Raji (cell line): ENCODE results near the gene CYP46A1.

ENCODE experiments used
- POLR2A ChIP-seq: IDR thresholded peaks from 2 replicates; pipeline ENCODE4 v1.6.1; 2011; ENCODE audit warnings: low read depth, low read length, control low read depth; ENCODE audit not compliant: insufficient read depth

The CYP46A1 gene

DNA sequence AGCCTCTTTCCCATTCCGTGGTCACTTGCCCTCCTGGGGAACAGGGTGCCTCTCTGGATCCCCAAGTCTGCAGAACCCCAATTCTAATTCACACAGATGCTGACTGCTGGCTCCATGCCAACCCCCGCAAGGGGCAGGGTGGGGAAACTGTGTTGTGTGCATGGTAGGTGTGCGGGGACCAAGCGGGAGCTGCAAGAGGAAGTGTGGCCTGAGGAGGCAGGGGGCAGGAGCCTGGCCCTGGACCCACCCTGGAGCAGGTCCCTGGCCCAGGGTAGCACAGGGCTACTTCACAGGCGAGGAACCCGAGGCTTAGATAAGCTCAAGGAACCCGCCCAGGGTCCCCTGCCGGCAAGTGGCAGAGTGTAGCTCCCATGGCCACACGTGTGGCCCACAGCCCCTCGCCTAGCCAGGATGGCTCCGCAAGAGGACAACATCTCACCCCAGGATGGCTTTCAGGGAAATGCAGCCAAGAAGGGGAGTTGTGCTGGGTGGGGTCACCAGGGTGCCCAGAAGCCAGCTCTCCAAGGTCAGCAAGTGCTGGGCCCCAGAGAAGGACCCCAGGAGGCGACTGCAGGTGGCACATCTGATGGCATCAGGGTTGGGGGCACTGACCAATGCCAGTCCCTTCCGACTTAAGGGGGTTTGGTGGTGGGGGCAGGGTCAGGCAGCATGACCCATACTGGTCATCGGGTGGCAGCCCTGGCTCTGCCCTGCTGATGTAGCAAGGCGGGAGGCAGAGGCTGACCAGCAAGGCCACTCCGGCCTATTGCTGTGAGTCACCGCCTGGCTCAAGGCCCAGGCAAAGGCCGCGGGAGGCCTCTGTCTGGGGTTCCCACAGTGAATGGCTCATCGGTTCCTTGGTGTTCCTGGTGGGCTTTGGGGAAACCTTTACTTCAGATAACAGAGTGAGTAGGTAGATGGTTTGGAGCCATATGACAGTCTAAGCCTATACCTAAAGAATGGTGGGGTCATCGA, 71.8 kb downstream of the CYP46A1 start:
- TF ChIP-seq POLR2A = no peak

DNA sequence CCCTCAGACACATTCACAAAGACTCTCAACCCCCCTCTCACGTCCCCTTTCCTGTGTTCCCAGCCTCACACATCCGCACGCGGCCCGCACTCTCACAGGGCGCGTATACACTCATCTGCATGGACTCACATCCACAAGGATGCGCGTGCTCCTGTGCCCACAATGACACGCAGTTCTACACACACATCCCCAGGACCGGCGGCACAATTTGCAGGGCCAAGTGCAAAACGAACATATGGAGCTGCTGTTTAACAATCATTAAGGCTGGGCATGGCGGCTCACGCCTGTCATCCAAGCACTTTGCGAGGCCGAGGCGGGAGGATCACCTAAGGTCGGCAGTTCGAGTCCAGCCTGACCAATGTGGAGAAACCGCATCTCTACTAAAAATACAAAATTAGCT, 72.7 kb downstream of the CYP46A1 start:
- no peak for TF ChIP-seq POLR2A

DNA sequence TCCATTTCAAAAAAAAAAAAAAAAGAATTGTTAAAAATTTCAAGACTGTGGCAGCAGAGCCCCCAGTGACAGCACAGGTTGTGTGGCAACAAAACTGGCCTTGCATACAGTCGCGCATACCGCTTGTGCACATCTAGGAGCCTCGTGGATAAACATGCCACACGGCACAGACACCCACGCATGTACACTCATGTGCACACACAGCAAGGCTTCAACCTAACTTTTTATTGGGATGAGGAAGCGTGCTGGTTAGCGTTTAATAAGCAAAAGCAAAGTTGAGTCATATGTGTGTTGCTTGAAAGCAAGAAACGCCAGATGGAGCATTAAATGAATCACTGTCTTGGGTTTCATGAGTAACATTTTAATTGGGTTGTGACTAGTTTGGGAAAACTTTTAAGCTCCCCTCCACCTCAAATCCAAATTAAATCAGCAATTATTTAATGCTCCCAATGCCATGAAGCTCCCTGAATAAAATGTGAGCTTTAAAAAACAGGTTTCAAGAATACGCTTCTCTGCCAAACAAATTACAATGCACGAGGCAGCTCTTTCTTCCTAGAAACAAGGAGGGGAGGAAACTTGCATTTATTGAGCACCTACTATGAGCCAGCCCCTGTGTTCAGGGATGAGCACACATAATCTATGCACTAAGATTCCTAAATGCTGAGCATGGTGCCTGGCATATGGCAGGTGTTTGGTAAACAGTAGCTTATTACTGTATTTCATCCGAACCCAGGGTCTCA, 73.4 kb downstream of the CYP46A1 start:
- no peak for TF ChIP-seq POLR2A

DNA sequence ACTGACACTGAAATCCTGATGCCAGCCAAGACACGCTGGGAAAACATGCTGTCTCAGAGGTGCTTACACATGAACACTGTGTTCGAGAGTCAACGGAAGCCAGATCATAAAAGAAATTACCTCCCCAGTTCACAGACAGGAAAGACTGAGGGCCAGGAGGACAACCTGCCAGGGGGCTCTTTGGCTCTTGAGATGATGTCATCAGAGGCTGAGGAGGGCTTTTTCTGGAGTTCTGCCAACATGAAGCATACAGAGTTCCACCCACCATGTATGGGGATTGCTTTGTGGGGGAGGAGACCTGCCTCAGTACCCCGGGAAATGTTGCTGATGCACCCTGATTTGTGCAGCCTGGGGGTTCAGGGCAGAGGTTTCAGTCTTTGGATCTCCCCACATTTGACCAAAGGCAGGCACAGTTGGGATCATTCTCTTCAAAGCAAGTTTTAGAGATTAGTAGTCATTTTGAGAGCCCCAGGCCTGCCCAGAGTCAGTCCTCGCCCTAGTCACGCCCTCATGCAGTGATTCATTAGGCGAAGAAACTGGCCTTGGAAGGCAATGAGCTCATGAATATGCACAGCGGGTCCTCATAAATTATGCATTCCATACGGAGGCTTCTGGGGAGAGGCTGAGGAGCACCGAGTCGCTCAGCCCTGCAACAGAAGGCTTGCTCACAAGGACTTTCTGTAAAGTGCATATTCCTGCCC, 74.2 kb downstream of the CYP46A1 start:
- TF ChIP-seq POLR2A = no peak

GRCh38 chr14:99758872-99759545, 74.9 kb downstream of the CYP46A1 start:
- TF ChIP-seq POLR2A = no peak

GRCh38 chr14:99759546-99759925, 75.4 kb downstream of the CYP46A1 start:
- TF ChIP-seq POLR2A = no peak

- TF ChIP-seq POLR2A = no peak
Observed at GRCh38 chr14:99760817-99761216, 76.7 kb downstream of the CYP46A1 start.

- TF ChIP-seq POLR2A = no peak
Observed at GRCh38 chr14:99763527-99764221, 79.6 kb downstream of the CYP46A1 start.

DNA sequence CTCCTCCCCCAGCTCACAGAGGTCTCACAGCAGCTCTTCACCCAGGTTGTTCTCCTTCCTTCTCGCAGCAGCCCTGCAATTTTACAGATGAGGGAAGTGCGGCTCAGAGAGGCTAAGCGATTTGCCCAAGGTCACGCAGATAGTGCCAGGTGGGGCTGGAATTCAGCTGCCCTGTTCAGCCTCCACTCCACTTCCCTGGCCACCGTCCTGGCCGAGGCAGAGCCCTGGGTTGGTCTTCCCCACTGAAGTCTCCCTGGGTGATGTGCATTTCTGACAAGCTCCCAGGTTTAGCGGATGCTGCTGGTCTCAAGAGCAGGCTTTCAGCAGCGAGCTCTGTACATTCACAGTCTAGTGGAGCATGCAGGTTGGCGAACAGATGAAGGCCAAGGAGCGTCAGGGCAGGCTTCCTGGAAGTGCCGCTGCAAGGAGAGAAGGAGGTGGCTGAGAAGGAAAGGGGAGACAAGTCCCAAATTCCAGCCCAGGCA, 80.2 kb downstream of the CYP46A1 start:
- TF ChIP-seq POLR2A = no peak

DNA sequence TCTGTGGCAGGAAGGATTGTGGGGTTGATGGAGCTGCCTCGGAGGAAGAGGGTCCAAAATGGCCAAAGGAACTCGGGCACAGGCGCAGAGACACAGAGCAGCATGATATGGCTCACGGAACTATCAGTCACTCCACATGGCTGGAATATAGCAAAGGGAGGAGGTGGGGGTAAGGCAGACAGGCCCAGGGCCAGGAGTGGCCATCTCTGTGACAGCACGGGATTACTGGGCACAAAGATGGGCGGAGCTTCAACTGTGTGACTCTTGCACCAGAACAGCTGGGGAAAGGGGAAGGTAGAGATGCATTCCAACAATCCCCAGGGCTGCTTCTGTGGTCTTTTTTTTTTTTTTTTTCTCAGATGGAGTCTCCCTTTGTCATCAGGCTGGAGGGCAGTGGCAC, 84.3 kb downstream of the CYP46A1 start:
- no peak for TF ChIP-seq POLR2A

GRCh38 chr14:99769123-99769522, 85.0 kb downstream of the CYP46A1 start:
- no peak for TF ChIP-seq POLR2A

DNA sequence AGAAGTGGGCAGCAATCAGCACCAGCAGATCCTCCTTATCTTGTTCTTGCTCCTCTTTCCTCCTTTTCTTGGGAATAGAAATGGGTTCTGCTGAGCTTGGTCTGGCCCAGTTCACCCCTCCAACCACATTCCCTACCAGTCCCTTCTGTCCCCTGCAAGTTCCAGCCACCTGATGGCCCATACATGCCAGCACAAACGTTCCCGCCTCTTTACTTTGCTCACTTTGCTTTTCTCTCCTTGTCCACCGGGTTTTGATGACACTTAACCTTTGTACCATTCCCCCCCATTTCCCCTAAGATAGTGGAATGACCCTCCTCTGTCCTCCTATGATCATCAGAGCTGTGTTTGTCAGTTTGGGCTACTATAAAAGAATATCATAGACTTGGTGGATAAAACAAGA, 85.7 kb downstream of the CYP46A1 start:
- TF ChIP-seq POLR2A = no peak

- no peak for TF ChIP-seq POLR2A
Observed at GRCh38 chr14:99772371-99773283, 88.5 kb downstream of the CYP46A1 start.
